Inferior parietal cortex (tissue), 1 donor: ENCODE measurements around the gene LRRC10B.

Experiments used
- DNase-seq: peaks from one replicate; pipeline ENCODE4 v3.0.0-alpha.2; 2016; ENCODE audit errors: extremely low spot score

Gene LRRC10B

GRCh38 chr11:61546663-61547062 is 38.1 kb downstream of the LRRC10B start:
- no peak for DNase-seq

- DNase-seq, result no peak
Observed at GRCh38 chr11:61547246-61547645, 38.7 kb downstream of the LRRC10B start.

- DNase-seq, result no peak
Observed at GRCh38 chr11:61549177-61549576, 40.6 kb downstream of the LRRC10B start.

- DNase-seq, result no peak
Observed at GRCh38 chr11:61549662-61550568, 41.4 kb downstream of the LRRC10B start.

GRCh38 chr11:61550665-61551227 is 42.2 kb downstream of the LRRC10B start:
- DNase-seq, result no peak

GRCh38 chr11:61551634-61552033 is 43.1 kb downstream of the LRRC10B start:
- no peak for DNase-seq

GRCh38 chr11:61552108-61552635 is 43.6 kb downstream of the LRRC10B start:
- DNase-seq, result no peak

GRCh38 chr11:61553373-61554171 is 45.0 kb downstream of the LRRC10B start:
- DNase-seq, result no peak

- no peak for DNase-seq
Observed at GRCh38 chr11:61554172-61554988, 45.8 kb downstream of the LRRC10B start.

GRCh38 chr11:61555051-61555969 is 46.8 kb downstream of the LRRC10B start:
- no peak for DNase-seq

- DNase-seq, result no peak
Observed at GRCh38 chr11:61555978-61556377, 47.4 kb downstream of the LRRC10B start.

- DNase-seq, result no peak
Observed at GRCh38 chr11:61556621-61557020, 48.1 kb downstream of the LRRC10B start.
